HL-60 (cell line): ENCODE data around the gene MAD1L1.

ENCODE experiments used
- DNase-seq, 2 experiments: peaks; one replicate each; pipeline ENCODE4 v3.0.0-alpha.2; 2010 to 2020; ENCODE audit warnings: low read depth in 1 of 2, low spot score in 1 of 2
- H3K27ac ChIP-seq: fragments of 250-450 bp; sonication (Bioruptor Pico); replicated peaks from 2 replicates; pipeline ENCODE4 v1.5.1; 2020; ENCODE audit warnings: mild to moderate bottlenecking, moderate library complexity
- H3K27me3 ChIP-seq: fragments of 250-450 bp; sonication (Bioruptor Pico); 2 replicates; pipeline ENCODE4 v1.5.1; 2021; ENCODE audit warnings: mild to moderate bottlenecking, moderate library complexity; ENCODE audit not compliant: insufficient read depth, poor library complexity, severe bottlenecking
- H3K4me3 ChIP-seq: replicated peaks from 2 replicates; pipeline ENCODE4 v1.5.1; 2011; ENCODE audit warnings: mild to moderate bottlenecking, control low read depth, low read length; ENCODE audit not compliant: insufficient read depth
- CTCF ChIP-seq: IDR thresholded peaks from one replicate; pipeline ENCODE4 v1.5.1; 2011; ENCODE audit warnings: low read length, control low read depth, inconsistent platforms; ENCODE audit not compliant: insufficient read depth
- GABPA ChIP-seq: IDR thresholded peaks from 2 replicates; pipeline ENCODE4 v1.6.1; 2012; ENCODE audit warnings: low read depth
- POLR2AphosphoS5 ChIP-seq: IDR thresholded peaks from 2 replicates; pipeline ENCODE4 v1.6.1; 2012; ENCODE audit warnings: low read depth
- SPI1 ChIP-seq: IDR thresholded peaks from 2 replicates; pipeline ENCODE4 v1.6.1; 2012; ENCODE audit warnings: low read depth, mild to moderate bottlenecking, borderline replicate concordance
- TF ChIP-seq, protein P1 (sequence below): IDR thresholded peaks from 2 replicates; pipeline ENCODE4 v1.6.1; 2012; ENCODE audit warnings: low read depth; ENCODE audit not compliant: insufficient replicate concordance

MAD1L1 gene

GRCh38 chr7:1975581-1975980, 257.2 kb downstream of the MAD1L1 start:
- DNase-seq: no peak
- Histone ChIP-seq H3K27ac (no peak overlapping the region), H3K4me3 (no peak overlapping the region), H3K27me3 (no peaks in the 10 kb centered on the region)
- no peak for TF ChIP-seq POLR2AphosphoS5
- TF ChIP-seq GABPA: no peak
- TF ChIP-seq SPI1: no peak
- TF ChIP-seq, protein P1, sequence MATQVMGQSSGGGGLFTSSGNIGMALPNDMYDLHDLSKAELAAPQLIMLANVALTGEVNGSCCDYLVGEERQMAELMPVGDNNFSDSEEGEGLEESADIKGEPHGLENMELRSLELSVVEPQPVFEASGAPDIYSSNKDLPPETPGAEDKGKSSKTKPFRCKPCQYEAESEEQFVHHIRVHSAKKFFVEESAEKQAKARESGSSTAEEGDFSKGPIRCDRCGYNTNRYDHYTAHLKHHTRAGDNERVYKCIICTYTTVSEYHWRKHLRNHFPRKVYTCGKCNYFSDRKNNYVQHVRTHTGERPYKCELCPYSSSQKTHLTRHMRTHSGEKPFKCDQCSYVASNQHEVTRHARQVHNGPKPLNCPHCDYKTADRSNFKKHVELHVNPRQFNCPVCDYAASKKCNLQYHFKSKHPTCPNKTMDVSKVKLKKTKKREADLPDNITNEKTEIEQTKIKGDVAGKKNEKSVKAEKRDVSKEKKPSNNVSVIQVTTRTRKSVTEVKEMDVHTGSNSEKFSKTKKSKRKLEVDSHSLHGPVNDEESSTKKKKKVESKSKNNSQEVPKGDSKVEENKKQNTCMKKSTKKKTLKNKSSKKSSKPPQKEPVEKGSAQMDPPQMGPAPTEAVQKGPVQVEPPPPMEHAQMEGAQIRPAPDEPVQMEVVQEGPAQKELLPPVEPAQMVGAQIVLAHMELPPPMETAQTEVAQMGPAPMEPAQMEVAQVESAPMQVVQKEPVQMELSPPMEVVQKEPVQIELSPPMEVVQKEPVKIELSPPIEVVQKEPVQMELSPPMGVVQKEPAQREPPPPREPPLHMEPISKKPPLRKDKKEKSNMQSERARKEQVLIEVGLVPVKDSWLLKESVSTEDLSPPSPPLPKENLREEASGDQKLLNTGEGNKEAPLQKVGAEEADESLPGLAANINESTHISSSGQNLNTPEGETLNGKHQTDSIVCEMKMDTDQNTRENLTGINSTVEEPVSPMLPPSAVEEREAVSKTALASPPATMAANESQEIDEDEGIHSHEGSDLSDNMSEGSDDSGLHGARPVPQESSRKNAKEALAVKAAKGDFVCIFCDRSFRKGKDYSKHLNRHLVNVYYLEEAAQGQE: no peak
- no peak for TF ChIP-seq CTCF

DNA sequence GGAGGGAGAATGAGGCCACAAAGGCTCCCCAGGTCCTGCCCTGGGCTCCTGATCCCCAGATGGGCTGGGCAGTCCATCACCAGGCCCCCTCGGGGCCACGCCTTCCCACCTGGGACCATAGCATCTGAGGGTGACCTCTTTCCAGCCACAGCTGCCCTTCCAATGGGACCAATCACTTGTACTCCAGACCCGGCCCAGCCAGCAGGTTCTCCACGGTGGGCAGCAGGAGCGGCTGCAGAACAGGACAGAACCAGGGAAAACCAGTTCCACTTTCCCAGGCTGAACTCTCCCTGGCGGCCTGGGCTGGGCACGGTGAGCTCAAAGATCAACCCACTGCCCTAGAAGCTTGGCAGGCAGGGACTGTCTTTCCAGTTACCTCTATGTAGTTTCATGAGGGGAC, 257.6 kb downstream of the MAD1L1 start:
- H3K4me3 ChIP-seq: no peak overlapping the region
- no peaks in the 10 kb centered on the region for H3K27me3 ChIP-seq
- no peak for TF ChIP-seq GABPA
- no peak for TF ChIP-seq SPI1
- TF ChIP-seq, protein P1: no peak
- TF ChIP-seq POLR2AphosphoS5: no peak
- no peak for TF ChIP-seq CTCF
- DNase-seq: no peak
- H3K27ac ChIP-seq: no peak overlapping the region

- DNase-seq: no peak
- no peak for TF ChIP-seq GABPA
- TF ChIP-seq POLR2AphosphoS5: no peak
- TF ChIP-seq, protein P1: no peak
- no peak for TF ChIP-seq SPI1
- TF ChIP-seq CTCF: no peak
- H3K27ac ChIP-seq: no peak overlapping the region
- H3K27me3 ChIP-seq: no peaks in the 10 kb centered on the region
- no peak overlapping the region for H3K4me3 ChIP-seq
Measured at GRCh38 chr7:1974290-1975101, 258.2 kb downstream of the MAD1L1 start.
